GM18907 (cell line): ENCODE data around the gene MLANA.

ENCODE experiments used
- ATAC-seq: cut with Tn5 transposase; IDR thresholded peaks from one replicate; pipeline ENCODE4 v1.9.1; 2021; ENCODE audit warnings: mild to moderate bottlenecking, moderate library complexity; ENCODE audit not compliant: unreplicated experiment

The MLANA gene

DNA sequence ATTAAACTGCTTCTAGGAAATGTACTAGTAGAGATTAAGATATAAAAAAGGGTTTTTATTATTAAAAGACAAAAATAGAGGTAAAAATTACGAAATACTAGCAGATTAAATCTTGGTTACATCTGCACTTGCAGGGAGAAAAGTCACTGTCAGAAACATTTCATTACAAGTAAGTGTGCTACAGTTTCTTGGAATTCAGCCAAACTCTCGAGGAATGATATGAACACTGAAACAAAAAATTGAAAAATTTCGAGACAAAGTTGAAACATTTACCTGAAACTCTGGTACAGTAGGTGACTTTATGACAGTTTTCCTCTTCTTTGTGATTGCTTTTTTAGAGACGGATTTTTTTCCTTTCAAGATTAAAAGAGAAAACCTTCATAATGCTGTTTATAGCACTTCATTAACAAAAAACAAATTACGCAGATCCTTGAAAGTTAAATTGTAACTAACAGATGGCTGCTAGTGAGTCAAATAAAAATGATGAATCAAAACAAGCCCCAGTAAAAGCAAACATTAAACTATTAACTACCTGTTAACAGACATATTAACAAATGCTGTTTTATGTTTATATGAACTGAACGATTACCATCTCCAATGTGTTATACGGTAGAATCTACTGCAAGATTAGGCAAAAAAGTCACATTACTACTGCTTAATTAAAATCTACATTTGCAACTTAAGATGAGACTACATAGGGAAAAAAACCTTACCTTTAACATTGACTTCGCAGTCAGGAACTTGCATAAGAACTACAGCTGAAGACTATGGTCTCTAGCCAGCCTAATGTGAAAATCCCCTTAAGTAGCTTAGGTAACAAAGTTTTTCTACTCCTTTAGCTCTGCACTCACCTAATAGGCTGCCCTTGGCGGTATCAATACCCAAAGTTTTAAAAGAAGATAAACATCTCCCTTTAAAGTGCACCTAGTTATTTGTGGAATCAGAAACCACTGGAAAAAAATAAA is 63.3 kb downstream of the MLANA start:
- peak; percentile 39 for ATAC-seq

DNA sequence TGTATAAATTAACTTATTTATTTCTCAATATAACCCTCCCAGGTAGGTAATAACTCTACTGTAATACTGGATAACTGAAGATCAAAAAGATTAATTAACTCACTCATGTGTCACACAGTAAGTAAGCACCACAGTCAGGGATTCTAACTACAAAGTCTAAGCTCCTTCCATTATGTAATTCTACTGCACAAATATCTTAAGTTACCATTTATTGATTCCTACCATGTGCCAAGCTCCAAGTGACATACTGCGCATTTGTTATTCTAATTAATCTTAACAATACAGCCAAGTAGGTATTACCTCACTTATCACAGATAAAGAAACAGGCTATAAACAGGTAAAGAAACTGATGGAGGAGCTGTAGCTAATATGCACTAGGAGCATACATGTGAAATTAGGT is 66.5 kb downstream of the MLANA start:
- ATAC-seq = no peak

DNA sequence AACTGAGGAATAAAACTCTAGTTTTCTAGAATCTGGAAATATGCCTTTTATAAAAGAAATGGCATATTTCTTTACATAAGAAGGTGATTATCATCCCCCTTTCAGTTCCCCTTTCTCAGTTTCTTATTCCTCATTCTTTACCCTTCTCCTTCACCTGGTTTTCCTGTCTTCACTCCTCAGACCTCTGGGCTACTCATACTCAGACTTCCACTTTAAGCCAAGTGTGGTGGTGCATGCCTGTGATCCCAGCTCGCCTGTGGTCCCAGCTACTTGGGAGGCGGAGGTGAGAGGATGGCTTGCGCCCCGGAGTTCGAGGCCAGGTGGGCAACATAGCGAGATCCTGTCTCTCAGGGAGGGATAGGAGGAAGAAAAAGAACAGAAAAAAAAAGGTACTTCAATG is 67.6 kb downstream of the MLANA start:
- peak; percentile 66 for ATAC-seq
